ENCODE data around the gene KCND3.

- no peak for TF ChIP-seq POLR2A (IDR thresholded peaks at IDR 0.05)
- TF ChIP-seq, protein P1, sequence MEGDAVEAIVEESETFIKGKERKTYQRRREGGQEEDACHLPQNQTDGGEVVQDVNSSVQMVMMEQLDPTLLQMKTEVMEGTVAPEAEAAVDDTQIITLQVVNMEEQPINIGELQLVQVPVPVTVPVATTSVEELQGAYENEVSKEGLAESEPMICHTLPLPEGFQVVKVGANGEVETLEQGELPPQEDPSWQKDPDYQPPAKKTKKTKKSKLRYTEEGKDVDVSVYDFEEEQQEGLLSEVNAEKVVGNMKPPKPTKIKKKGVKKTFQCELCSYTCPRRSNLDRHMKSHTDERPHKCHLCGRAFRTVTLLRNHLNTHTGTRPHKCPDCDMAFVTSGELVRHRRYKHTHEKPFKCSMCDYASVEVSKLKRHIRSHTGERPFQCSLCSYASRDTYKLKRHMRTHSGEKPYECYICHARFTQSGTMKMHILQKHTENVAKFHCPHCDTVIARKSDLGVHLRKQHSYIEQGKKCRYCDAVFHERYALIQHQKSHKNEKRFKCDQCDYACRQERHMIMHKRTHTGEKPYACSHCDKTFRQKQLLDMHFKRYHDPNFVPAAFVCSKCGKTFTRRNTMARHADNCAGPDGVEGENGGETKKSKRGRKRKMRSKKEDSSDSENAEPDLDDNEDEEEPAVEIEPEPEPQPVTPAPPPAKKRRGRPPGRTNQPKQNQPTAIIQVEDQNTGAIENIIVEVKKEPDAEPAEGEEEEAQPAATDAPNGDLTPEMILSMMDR (IDR thresholded peaks at IDR 0.05), result no peak
Measured at GRCh38 chr1:111983500-111983899, 6.0 kb downstream of the KCND3 start.
